Upper lobe of right lung (tissue), 1 donor: ENCODE data around the gene SEC31A. TPM values are rescaled to one million over a fixed set of nuclear protein-coding genes. Genes with fewer than 3 reads are reported as not detected.
"Not testable (repeated sequence)": the region's sequence is repeated elsewhere in the genome, so short reads cannot be mapped to it uniquely, and the experiment has no call there.

Experiments used
- ATAC-seq: fragments of 200-7000 bp; cut with Tn5 transposase; one replicate; pipeline ENCODE4 v1.9.1; 2020; ENCODE audit warnings: mild to moderate bottlenecking, moderate library complexity
- DNase-seq: peaks from one replicate; pipeline ENCODE4 v3.0.0-alpha.2; 2020
- H3K27ac ChIP-seq: fragments of 200-600 bp; one replicate; pipeline ENCODE4 v1.8.0; 2022
- H3K27me3 ChIP-seq: fragments of 200-600 bp; one replicate; pipeline ENCODE4 v1.8.0; 2022; ENCODE audit warnings: mild to moderate bottlenecking
- H3K36me3 ChIP-seq: fragments of 200-600 bp; one replicate; pipeline ENCODE4 v1.8.0; 2022
- H3K4me1 ChIP-seq: fragments of 200-600 bp; one replicate; pipeline ENCODE4 v1.8.0; 2022
- H3K4me3 ChIP-seq: fragments of 200-600 bp; one replicate; pipeline ENCODE4 v1.8.0; 2022; ENCODE audit warnings: mild to moderate bottlenecking
- H3K9me3 ChIP-seq: fragments of 200-600 bp; one replicate; pipeline ENCODE4 v1.8.0; 2022
- CTCF ChIP-seq: fragments of 200-600 bp; IDR thresholded peaks from one replicate; pipeline ENCODE4 v1.8.0; 2022; ENCODE audit warnings: antibody characterized with exemption
- intact Hi-C: fragments of 100-400 bp; cut with DNase I; formaldehyde crosslinking; loops from one replicate; pipeline ENCODE4 v1.11.0; 2022
- total RNA-seq: library from RNA; stranded (reverse); fragmentation: NEBNext Ultra II Directional; extraction: Animal tissue kit (Norgen Biotek cat#: 25700); gene quantifications from one replicate; pipeline ENCODE4 v1.2.1, GENCODE V29; 2021
- donor health status: DM: no; HTN: yes; CAD: no; lungs with severe emphysema.

Gene SEC31A
- total RNA-seq, 1 donor from 2014 or later, result 199 TPM

GRCh38 chr4:82842593-82842992, 48.4 kb downstream of the SEC31A start:
- Histone ChIP-seq H3K27ac (no peak overlapping the region), H3K36me3 (peaks cover 98% of the 10 kb centered on the region), H3K9me3 (no peaks in the 10 kb centered on the region), H3K4me3 (no peak overlapping the region), H3K4me1 (no peaks in the 10 kb centered on the region), H3K27me3 (no peaks in the 10 kb centered on the region)
- DNase-seq, result no peak
- intact Hi-C loops, result no loop called here
- ATAC-seq, result no peak
- TF ChIP-seq CTCF, result no peak

GRCh38 chr4:82839624-82840023, 51.3 kb downstream of the SEC31A start:
- intact Hi-C loops, result no loop called here
- Histone ChIP-seq H3K27me3 (no peaks in the 10 kb centered on the region), H3K9me3 (no peaks in the 10 kb centered on the region), H3K36me3 (peaks cover 96% of the 10 kb centered on the region), H3K4me1 (no peaks in the 10 kb centered on the region), H3K4me3 (no peak overlapping the region), H3K27ac (no peak overlapping the region)
- no peak for ATAC-seq
- no peak for DNase-seq
- no peak for TF ChIP-seq CTCF

GRCh38 chr4:82833696-82834313, 57.1 kb downstream of the SEC31A start:
- peaks cover 88% of the 10 kb centered on the region for H3K36me3 ChIP-seq
- DNase-seq, result no peak
- no peaks in the 10 kb centered on the region for H3K9me3 ChIP-seq
- no peak overlapping the region for H3K27ac ChIP-seq
- ATAC-seq, result peak; percentile 78
- H3K4me3 ChIP-seq, result no peak overlapping the region
- no peaks in the 10 kb centered on the region for H3K27me3 ChIP-seq
- H3K4me1 ChIP-seq, result no peaks in the 10 kb centered on the region
- intact Hi-C loops, result no loop called here
- TF ChIP-seq CTCF, result no peak

- H3K4me1 ChIP-seq, ATAC-seq, H3K27ac ChIP-seq, DNase-seq, intact Hi-C loops, H3K4me3 ChIP-seq, H3K27me3 ChIP-seq, H3K9me3 ChIP-seq: not testable (repeated sequence)
- peaks cover 89% of the 10 kb centered on the region for H3K36me3 ChIP-seq
These were observed 57.9 kb downstream of the SEC31A start for GRCh38 chr4:82833060-82833459.

- Histone ChIP-seq H3K36me3 (peaks cover 97% of the 10 kb centered on the region), H3K27me3 (no peaks in the 10 kb centered on the region), H3K9me3 (no peaks in the 10 kb centered on the region), H3K4me3 (no peak overlapping the region), H3K27ac (no peak overlapping the region), H3K4me1 (no peaks in the 10 kb centered on the region)
- DNase-seq, result no peak
- intact Hi-C loops, result no loop called here
- TF ChIP-seq CTCF, result no peak
- no peak for ATAC-seq
These were observed 65.5 kb downstream of the SEC31A start for GRCh38 chr4:82825425-82825824.

GRCh38 chr4:82823062-82823461, 67.9 kb downstream of the SEC31A start:
- no peak for DNase-seq
- TF ChIP-seq CTCF, result no peak
- Histone ChIP-seq H3K4me1 (no peaks in the 10 kb centered on the region), H3K36me3 (peaks cover 100% of the 10 kb centered on the region), H3K9me3 (no peaks in the 10 kb centered on the region), H3K27ac (no peak overlapping the region), H3K27me3 (no peaks in the 10 kb centered on the region), H3K4me3 (no peak overlapping the region)
- ATAC-seq, result no peak
- intact Hi-C loops, result no loop called here
